Measurements from ENCODE around the gene PHLDA2. TPM values are rescaled to one million over a fixed set of nuclear protein-coding genes. Genes with fewer than 3 reads are reported as not detected.

PHLDA2 gene
- total and polyA plus RNA-seq, 4 experiments from 2014 or later: 0.58 to 1.9 (median 1.1) TPM

GRCh38 chr11:2924381-2924780 is 4.8 kb downstream of the PHLDA2 start:
- H3K4me3 Mint-ChIP-seq: no peak overlapping the region
- H3K27ac Mint-ChIP-seq: no peak overlapping the region
- ChIA-PET POLR2A (ENCODE audit: partially characterized antibody) (no interaction called here), CTCF (ENCODE audit: partially characterized antibody) (no interaction called here)
- no peaks in the 10 kb centered on the region for H3K36me3 ChIP-seq (ENCODE audit: insufficient read depth, low read length)
- H3K36me3 Mint-ChIP-seq: no peaks in the 10 kb centered on the region
- no peak overlapping the region for H3K27ac ChIP-seq (ENCODE audit: low read depth, low read length)
- peaks cover 6 to 19% (median 10%) of the 10 kb centered on the region in 4 donors for H3K4me1 Mint-ChIP-seq
- peaks cover 0 to 4% (median 0%) of the 10 kb centered on the region in 8 donors for H3K9me3 Mint-ChIP-seq
- H3K27me3 ChIP-seq (ENCODE audit: insufficient read depth, low read length): no peaks in the 10 kb centered on the region
- intact Hi-C loops (cut with micrococcal nuclease): no loop called here
- DNase-seq: no peak
- no peaks in the 10 kb centered on the region for H3K9me3 ChIP-seq (ENCODE audit: control insufficient read depth in 1 of 2, low read length in 2 of 2)
- H3K4me3 ChIP-seq (ENCODE audit: low read length in 2 of 2): no peak overlapping the region
- peaks cover 13% of the 10 kb centered on the region for H3K4me1 ChIP-seq (ENCODE audit: insufficient read depth, low read length)
- peaks cover 2% of the 10 kb centered on the region in 2 donors for H3K27me3 Mint-ChIP-seq

GRCh38 chr11:2923446-2924375 is 5.5 kb downstream of the PHLDA2 start:
- Histone ChIP-seq H3K27me3 (ENCODE audit: insufficient read depth, low read length) (no peaks in the 10 kb centered on the region), H3K36me3 (ENCODE audit: insufficient read depth, low read length) (no peaks in the 10 kb centered on the region), H3K4me1 (ENCODE audit: insufficient read depth, low read length) (peaks cover 11% of the 10 kb centered on the region), H3K4me3 (ENCODE audit: low read length in 2 of 2) (no peak overlapping the region), H3K27ac (ENCODE audit: low read depth, low read length) (no peak overlapping the region), H3K9me3 (ENCODE audit: control insufficient read depth in 1 of 2, low read length in 2 of 2) (no peaks in the 10 kb centered on the region)
- no peaks in the 10 kb centered on the region for H3K9me3 Mint-ChIP-seq
- peaks cover 4 to 14% (median 9%) of the 10 kb centered on the region in 4 donors for H3K4me1 Mint-ChIP-seq
- H3K36me3 Mint-ChIP-seq: no peaks in the 10 kb centered on the region
- POLR2A ChIA-PET (ENCODE audit: partially characterized antibody): no interaction called here
- H3K27ac Mint-ChIP-seq: no peak overlapping the region
- intact Hi-C loops (cut with micrococcal nuclease): no loop called here
- DNase-seq: no peak
- CTCF ChIA-PET (ENCODE audit: partially characterized antibody): no interaction called here
- H3K4me3 Mint-ChIP-seq: no peak overlapping the region
- H3K27me3 Mint-ChIP-seq: peaks cover 0 to 2% of the 10 kb centered on the region in 2 donors

GRCh38 chr11:2922655-2923054 is 6.6 kb downstream of the PHLDA2 start:
- intact Hi-C loops (cut with micrococcal nuclease): no loop called here
- ChIA-PET POLR2A (ENCODE audit: partially characterized antibody) (no interaction called here), CTCF (ENCODE audit: partially characterized antibody) (no interaction called here)
- Mint-ChIP-seq H3K4me3 (no peak overlapping the region), H3K36me3 (no peaks in the 10 kb centered on the region), H3K27ac (no peak overlapping the region), H3K27me3 (no peaks in the 10 kb centered on the region), H3K9me3 (no peaks in the 10 kb centered on the region), H3K4me1 (peaks cover 0 to 5% (median 2%) of the 10 kb centered on the region in 4 donors)
- H3K4me3 ChIP-seq (ENCODE audit: low read length in 2 of 2): no peak overlapping the region
- H3K27me3 ChIP-seq (ENCODE audit: insufficient read depth, low read length): no peaks in the 10 kb centered on the region
- peaks cover under 1% of the 10 kb centered on the region for H3K4me1 ChIP-seq (ENCODE audit: insufficient read depth, low read length)
- DNase-seq: no peak
- no peaks in the 10 kb centered on the region for H3K36me3 ChIP-seq (ENCODE audit: insufficient read depth, low read length)
- H3K9me3 ChIP-seq (ENCODE audit: control insufficient read depth in 1 of 2, low read length in 2 of 2): no peaks in the 10 kb centered on the region
- no peak overlapping the region for H3K27ac ChIP-seq (ENCODE audit: low read depth, low read length)

GRCh38 chr11:2921742-2922493 is 7.3 kb downstream of the PHLDA2 start:
- H3K4me3 ChIP-seq (ENCODE audit: low read length in 2 of 2): no peak overlapping the region
- H3K27me3 ChIP-seq (ENCODE audit: insufficient read depth, low read length): no peaks in the 10 kb centered on the region
- no peaks in the 10 kb centered on the region for H3K9me3 Mint-ChIP-seq
- no peak overlapping the region for H3K27ac ChIP-seq (ENCODE audit: low read depth, low read length)
- intact Hi-C loops (cut with micrococcal nuclease): no loop called here
- ChIA-PET CTCF (ENCODE audit: partially characterized antibody) (no interaction called here), POLR2A (ENCODE audit: partially characterized antibody) (no interaction called here)
- no peaks in the 10 kb centered on the region for H3K27me3 Mint-ChIP-seq
- H3K27ac Mint-ChIP-seq: no peak overlapping the region
- H3K36me3 Mint-ChIP-seq: no peaks in the 10 kb centered on the region
- H3K4me3 Mint-ChIP-seq: no peak overlapping the region
- DNase-seq: no peak
- no peaks in the 10 kb centered on the region for H3K36me3 ChIP-seq (ENCODE audit: insufficient read depth, low read length)
- H3K9me3 ChIP-seq (ENCODE audit: control insufficient read depth in 1 of 2, low read length in 2 of 2): no peaks in the 10 kb centered on the region
- no peaks in the 10 kb centered on the region for H3K4me1 ChIP-seq (ENCODE audit: insufficient read depth, low read length)
- H3K4me1 Mint-ChIP-seq: no peaks in the 10 kb centered on the region

GRCh38 chr11:2921261-2921660 is 8.0 kb downstream of the PHLDA2 start:
- no peaks in the 10 kb centered on the region for H3K4me1 ChIP-seq (ENCODE audit: insufficient read depth, low read length)
- ChIA-PET POLR2A (ENCODE audit: partially characterized antibody) (no interaction called here), CTCF (ENCODE audit: partially characterized antibody) (no interaction called here)
- no peak overlapping the region for H3K27ac ChIP-seq (ENCODE audit: low read depth, low read length)
- no peak for DNase-seq
- no peaks in the 10 kb centered on the region for H3K9me3 Mint-ChIP-seq
- H3K4me3 Mint-ChIP-seq: no peak overlapping the region
- H3K4me3 ChIP-seq (ENCODE audit: low read length in 2 of 2): no peak overlapping the region
- intact Hi-C loops (cut with micrococcal nuclease): no loop called here
- H3K36me3 ChIP-seq (ENCODE audit: insufficient read depth, low read length): no peaks in the 10 kb centered on the region
- no peaks in the 10 kb centered on the region for H3K4me1 Mint-ChIP-seq
- no peaks in the 10 kb centered on the region for H3K27me3 ChIP-seq (ENCODE audit: insufficient read depth, low read length)
- no peaks in the 10 kb centered on the region for H3K9me3 ChIP-seq (ENCODE audit: control insufficient read depth in 1 of 2, low read length in 2 of 2)
- H3K27me3 Mint-ChIP-seq: no peaks in the 10 kb centered on the region
- no peak overlapping the region for H3K27ac Mint-ChIP-seq
- H3K36me3 Mint-ChIP-seq: no peaks in the 10 kb centered on the region

- no peaks in the 10 kb centered on the region for H3K36me3 Mint-ChIP-seq
- no peak overlapping the region for H3K4me3 Mint-ChIP-seq
- intact Hi-C loops (cut with micrococcal nuclease): no loop called here
- H3K27me3 Mint-ChIP-seq: no peaks in the 10 kb centered on the region
- no peaks in the 10 kb centered on the region for H3K9me3 Mint-ChIP-seq
- Histone ChIP-seq H3K4me3 (ENCODE audit: low read length in 2 of 2) (no peak overlapping the region), H3K27ac (ENCODE audit: low read depth, low read length) (no peak overlapping the region), H3K27me3 (ENCODE audit: insufficient read depth, low read length) (no peaks in the 10 kb centered on the region), H3K4me1 (ENCODE audit: insufficient read depth, low read length) (no peaks in the 10 kb centered on the region), H3K36me3 (ENCODE audit: insufficient read depth, low read length) (no peaks in the 10 kb centered on the region), H3K9me3 (ENCODE audit: control insufficient read depth in 1 of 2, low read length in 2 of 2) (no peaks in the 10 kb centered on the region)
- ChIA-PET POLR2A (ENCODE audit: partially characterized antibody) (interaction anchor here (0.8 kb wide), 1 partner anchor 10 kb away, joined by 3 read pairs; no protein-coding TSS in a partner anchor), CTCF (ENCODE audit: partially characterized antibody) (interaction anchor here (0.9 kb wide), 1 partner anchor 10 kb away, joined by 3 read pairs; no protein-coding TSS in a partner anchor)
- no peak for DNase-seq
- no peaks in the 10 kb centered on the region for H3K4me1 Mint-ChIP-seq
- peak overlapping the region in 1 of 7 donors; percentile 39 for H3K27ac Mint-ChIP-seq
These were observed 8.9 kb downstream of the PHLDA2 start for GRCh38 chr11:2920343-2920742.

GRCh38 chr11:2919837-2920236 is 9.4 kb downstream of the PHLDA2 start:
- no peak for DNase-seq
- ChIA-PET POLR2A (ENCODE audit: partially characterized antibody) (interaction anchor here (0.8 kb wide), 1 partner anchor 10 kb away, joined by 3 read pairs; no protein-coding TSS in a partner anchor), CTCF (ENCODE audit: partially characterized antibody) (no interaction called here)
- no peak overlapping the region for H3K4me3 Mint-ChIP-seq
- H3K4me3 ChIP-seq (ENCODE audit: low read length in 2 of 2): no peak overlapping the region
- H3K27ac ChIP-seq (ENCODE audit: low read depth, low read length): no peak overlapping the region
- H3K27ac Mint-ChIP-seq: no peak overlapping the region
- H3K36me3 Mint-ChIP-seq: no peaks in the 10 kb centered on the region
- no peaks in the 10 kb centered on the region for H3K27me3 Mint-ChIP-seq
- intact Hi-C loops (cut with micrococcal nuclease): no loop called here
- H3K9me3 Mint-ChIP-seq: no peaks in the 10 kb centered on the region
- H3K9me3 ChIP-seq (ENCODE audit: control insufficient read depth in 1 of 2, low read length in 2 of 2): no peaks in the 10 kb centered on the region
- no peaks in the 10 kb centered on the region for H3K4me1 ChIP-seq (ENCODE audit: insufficient read depth, low read length)
- no peaks in the 10 kb centered on the region for H3K36me3 ChIP-seq (ENCODE audit: insufficient read depth, low read length)
- peaks cover 0 to 2% (median 0%) of the 10 kb centered on the region in 4 donors for H3K4me1 Mint-ChIP-seq
- no peaks in the 10 kb centered on the region for H3K27me3 ChIP-seq (ENCODE audit: insufficient read depth, low read length)
